GM10847 (cell line): ENCODE measurements around the gene PTPMT1.

ENCODE experiments used
- POLR2A ChIP-seq: IDR thresholded peaks from 2 replicates; pipeline ENCODE4 v1.6.1; 2011; ENCODE audit not compliant: insufficient read length; ENCODE audit errors: extremely low read depth

The PTPMT1 gene, protein sequence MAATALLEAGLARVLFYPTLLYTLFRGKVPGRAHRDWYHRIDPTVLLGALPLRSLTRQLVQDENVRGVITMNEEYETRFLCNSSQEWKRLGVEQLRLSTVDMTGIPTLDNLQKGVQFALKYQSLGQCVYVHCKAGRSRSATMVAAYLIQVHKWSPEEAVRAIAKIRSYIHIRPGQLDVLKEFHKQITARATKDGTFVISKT

DNA sequence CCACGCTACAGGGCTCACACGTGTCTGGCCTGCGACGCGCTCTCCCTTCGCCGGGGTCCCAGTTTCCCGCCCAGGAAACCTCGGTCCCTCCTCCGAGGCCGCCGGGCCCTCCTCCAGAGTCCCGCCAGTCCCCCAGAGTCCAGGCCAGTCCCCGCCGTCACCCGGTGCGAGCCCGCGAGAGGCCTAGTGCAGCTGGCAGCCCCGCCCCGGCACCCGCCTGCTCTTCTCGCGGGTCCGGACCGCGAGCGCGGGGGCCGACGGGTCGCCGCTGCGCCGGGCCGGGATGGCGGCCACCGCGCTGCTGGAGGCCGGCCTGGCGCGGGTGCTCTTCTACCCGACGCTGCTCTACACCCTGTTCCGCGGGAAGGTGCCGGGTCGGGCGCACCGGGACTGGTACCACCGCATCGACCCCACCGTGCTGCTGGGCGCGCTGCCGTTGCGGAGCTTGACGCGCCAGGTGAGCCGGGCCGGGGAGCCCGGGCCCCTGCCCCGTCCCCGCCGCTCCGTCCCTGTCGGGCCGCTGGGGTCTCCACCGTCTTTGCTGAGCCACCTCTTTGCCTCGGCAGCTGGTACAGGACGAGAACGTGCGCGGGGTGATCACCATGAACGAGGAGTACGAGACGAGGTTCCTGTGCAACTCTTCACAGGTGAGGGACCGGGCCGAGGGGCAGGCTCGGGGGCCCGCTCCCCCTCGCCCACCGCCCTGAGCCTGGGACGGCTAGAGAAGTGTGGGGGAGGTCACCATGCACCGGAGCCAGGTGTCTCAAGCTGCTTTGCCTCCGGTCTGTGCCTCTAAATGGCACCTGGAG is at the start of gene PTPMT1:
PTPMT1 (plus strand) TSS at position 260 of the 809 bp plus-strand sequence; CDS start at position 284, 24 bp downstream.
- peak; percentile 88 for TF ChIP-seq POLR2A

- TF ChIP-seq POLR2A: no peak
These were observed 49.2 kb upstream of the PTPMT1 start for GRCh38 chr11:47516155-47516554.

DNA sequence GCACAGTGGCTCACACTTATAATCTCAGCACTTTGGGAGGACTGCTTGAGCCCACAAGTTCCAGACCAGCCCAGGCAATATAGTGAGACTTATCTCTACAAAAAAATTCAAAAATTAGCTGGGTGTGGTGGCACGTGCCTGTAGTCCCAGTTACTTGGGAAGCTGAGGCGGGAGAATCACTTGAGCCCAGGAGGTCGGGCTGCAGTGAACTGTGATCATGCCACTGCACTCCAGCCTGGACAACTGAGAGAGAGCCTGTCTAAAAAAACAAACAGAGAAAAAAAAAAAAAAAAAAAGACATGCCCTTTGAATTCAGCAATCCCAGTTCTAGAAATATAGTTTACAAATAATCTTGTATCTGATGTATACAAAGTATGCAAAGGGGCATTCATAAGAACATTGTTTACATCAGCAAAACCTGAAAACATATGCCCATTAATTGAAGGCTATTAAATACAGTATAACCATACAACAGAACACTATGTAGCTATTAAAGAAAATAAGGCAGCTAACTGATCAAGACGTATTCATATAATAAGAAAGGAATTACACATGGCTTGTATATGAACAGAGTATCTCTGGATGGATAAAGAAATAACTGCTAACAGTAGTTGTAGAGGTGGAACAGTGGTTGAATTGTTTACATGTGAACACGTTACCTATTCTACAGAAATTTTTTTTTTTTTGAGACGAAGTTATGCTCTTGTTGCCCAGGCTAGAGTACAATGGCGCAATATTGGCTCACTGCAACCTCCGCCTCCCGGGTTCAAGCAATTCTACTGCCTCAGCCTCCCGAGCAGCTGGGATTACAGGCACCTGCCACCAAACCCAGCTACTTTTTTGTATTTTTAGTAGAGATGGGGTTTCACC is 48.2 kb upstream of the PTPMT1 start:
- no peak for TF ChIP-seq POLR2A

DNA sequence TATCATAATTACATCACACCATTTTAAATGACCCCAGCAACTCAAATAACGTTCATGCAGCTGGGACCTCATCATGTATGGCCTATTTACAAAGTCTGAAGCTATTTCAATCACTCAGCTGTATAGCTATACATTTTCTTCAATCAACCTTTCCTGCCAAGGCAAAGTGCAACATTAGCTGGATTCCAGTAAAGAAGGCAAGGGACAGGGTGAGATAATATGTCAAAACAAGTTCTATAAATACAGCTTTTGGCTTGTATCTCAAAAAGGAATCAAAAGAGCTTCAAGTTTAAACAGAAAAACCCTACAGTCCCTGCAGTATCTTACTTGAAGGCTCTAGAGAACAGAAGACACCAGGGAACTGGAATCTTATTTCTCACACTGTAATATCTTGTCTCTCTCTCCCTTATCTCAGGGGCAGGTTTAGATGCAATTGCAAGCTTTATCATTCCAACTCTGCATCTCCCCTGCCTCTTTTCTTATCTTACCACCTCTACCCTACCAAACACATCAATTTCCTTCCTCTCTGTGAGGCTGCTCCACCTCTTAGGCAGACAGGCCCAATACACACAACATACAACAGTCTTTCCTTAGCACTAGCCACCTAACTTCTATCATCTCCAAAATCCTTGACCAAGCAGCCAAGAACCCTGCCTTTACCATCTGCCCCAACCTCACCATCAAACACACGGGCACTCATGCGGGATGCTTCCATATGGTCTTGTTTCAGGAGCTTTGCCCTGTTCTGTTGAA is 47.0 kb upstream of the PTPMT1 start:
- no peak for TF ChIP-seq POLR2A

- TF ChIP-seq POLR2A: no peak
These were observed 41.7 kb upstream of the PTPMT1 start for GRCh38 chr11:47523490-47524225.

- TF ChIP-seq POLR2A: no peak
These were observed 41.0 kb upstream of the PTPMT1 start for GRCh38 chr11:47524291-47524874.

- TF ChIP-seq POLR2A: no peak
These were observed 38.2 kb upstream of the PTPMT1 start for GRCh38 chr11:47527186-47527585.

DNA sequence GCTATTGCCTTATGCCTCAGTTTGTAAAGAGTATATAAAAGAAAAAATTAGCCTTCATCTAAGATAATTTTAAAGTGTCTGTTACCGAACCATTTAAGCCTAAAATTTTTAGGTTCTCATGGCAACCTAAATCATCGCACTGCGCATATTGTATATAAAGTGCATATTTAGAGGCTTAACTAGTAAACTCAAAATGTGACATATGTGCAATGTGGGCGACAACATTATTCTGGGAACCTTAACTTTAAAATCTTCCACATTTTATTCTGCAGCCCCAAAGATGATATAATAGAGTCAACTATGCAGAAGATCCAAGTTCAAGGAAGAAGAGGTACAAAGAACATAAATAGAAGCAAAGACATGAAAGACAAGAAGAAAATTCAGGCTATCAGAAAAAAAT is 35.4 kb upstream of the PTPMT1 start:
- no peak for TF ChIP-seq POLR2A

DNA sequence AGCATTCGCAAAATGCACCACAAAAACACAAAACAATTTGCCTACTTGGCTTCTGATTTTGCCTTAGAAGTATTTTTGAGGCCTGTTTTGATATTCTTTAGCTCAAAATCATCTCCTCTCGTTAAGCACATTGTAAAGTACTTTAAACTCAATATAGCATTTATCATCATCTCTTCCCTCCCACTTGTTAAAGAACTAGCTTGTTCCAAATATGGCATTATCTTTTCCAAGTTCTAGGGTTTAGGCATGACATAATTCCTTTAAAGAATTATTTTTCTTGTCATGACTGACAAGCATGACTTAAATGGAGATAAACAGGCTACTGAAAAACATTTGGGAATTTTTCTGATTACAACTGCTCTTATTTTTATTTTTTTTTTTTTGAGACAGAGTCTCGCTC is 33.7 kb upstream of the PTPMT1 start:
- TF ChIP-seq POLR2A: no peak

GRCh38 chr11:47532597-47533213 is 32.7 kb upstream of the PTPMT1 start:
- no peak for TF ChIP-seq POLR2A

DNA sequence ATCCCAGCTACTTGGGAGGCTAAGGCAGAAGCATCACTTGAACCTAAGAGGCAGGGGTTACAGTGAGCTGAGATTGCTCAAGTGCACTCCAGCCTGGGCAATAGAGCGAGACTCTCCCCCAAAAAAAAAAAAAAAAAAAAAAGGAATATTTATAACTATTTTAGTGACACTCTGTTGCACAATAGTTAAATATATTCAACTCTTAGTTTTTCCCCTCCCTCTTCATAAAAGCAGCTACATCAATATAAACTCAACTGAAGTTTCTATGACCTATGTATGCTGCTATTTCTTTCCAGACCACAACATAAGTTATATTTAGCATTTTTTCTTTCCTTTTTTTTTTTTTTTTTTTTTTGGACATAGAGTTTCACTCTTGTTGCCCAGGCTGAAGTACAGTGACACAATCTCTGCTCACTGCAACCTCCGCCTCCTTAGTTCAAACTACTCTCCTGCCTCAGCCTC is 31.7 kb upstream of the PTPMT1 start:
- TF ChIP-seq POLR2A: no peak

DNA sequence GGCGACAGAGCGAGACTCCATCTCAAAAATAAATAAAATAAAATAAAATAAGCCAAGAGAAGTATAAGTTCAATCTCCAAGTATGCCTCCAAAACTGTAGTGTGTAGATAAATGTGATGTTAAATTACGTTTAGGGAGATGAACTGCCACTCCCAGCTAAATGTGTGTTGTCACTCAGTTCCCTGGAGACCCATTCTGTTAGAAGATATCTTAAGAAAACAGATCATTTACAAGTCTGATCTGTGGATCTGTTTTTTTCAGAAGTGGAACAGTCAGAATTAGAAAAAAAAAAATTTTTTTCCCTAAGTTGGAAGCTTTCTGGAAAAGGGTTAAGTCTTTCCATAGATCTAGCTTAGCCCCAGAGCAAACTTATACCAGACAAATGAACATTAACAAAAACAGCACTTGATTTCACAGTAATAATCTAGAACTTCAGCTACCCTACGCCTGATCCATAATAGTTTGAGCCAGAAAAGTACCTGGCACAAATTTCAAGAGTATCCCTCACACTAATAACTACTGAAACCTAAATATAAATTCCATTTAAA is 30.6 kb upstream of the PTPMT1 start:
- no peak for TF ChIP-seq POLR2A

GRCh38 chr11:47536915-47537314 is 28.5 kb upstream of the PTPMT1 start:
- no peak for TF ChIP-seq POLR2A
